Kidney (tissue), 14 donors: ENCODE data around the gene C9orf43. TPM values are rescaled to one million over a fixed set of nuclear protein-coding genes. Genes with fewer than 3 reads are reported as not detected.
"Not testable (repeated sequence)": the region's sequence is repeated elsewhere in the genome, so short reads cannot be mapped to it uniquely, and the experiment has no call there.

Source experiments
- DNase-seq, 5 donors: peaks; one replicate each; pipeline ENCODE4 v3.0.0-alpha.2; 2013 to 2020
- FAIRE-seq: peaks from 2 replicates; lab custom pipeline; 2012; peaks lifted over from hg19 to GRCh38; lab: Jason Lieb, UNC
- H3K27ac ChIP-seq, 2 donors: one replicate each; pipeline ENCODE4 v1.7.0; 2013; ENCODE audit warnings: low read depth in 2 of 2, low read length in 2 of 2, inconsistent platforms in 1 of 2
- H3K27me3 ChIP-seq: one replicate; pipeline ENCODE4 v1.7.1; 2013; ENCODE audit warnings: low read length, inconsistent platforms; ENCODE audit not compliant: control insufficient read depth, insufficient read depth
- H3K36me3 ChIP-seq, 3 donors: one replicate each; pipeline versions ENCODE4 v1.7.0 to v1.7.1; 2013; ENCODE audit warnings: low read length in 3 of 3, control low read depth in 1 of 3, inconsistent platforms in 1 of 3; ENCODE audit not compliant: insufficient read depth in 3 of 3, control insufficient read depth in 2 of 3
- H3K4me1 ChIP-seq, 3 donors: one replicate each; pipeline versions ENCODE4 v1.7.0 to v1.7.1; 2013; ENCODE audit warnings: low read length in 3 of 3, inconsistent platforms in 1 of 3, low read depth in 1 of 3; ENCODE audit not compliant: control insufficient read depth in 2 of 3, insufficient read depth in 2 of 3
- H3K4me3 ChIP-seq, 3 donors: one replicate each; pipeline versions ENCODE4 v1.7.0 to v1.8.1; 2013; ENCODE audit warnings: low read length in 3 of 3, control low read depth in 1 of 3, inconsistent platforms in 1 of 3
- H3K9ac ChIP-seq, 3 donors: one replicate each; pipeline versions ENCODE4 v1.7.0 to v1.7.1; 2013; ENCODE audit warnings: low read length in 3 of 3, control low read depth in 1 of 3, inconsistent platforms in 1 of 3
- H3K9me3 ChIP-seq, 3 donors: one replicate each; pipeline versions ENCODE4 v1.7.0 to v1.7.1; 2013; ENCODE audit warnings: low read length in 3 of 3, control low read depth in 1 of 3, inconsistent platforms in 1 of 3; ENCODE audit not compliant: control insufficient read depth in 2 of 3, insufficient read depth in 1 of 3
- CTCF ChIP-seq: IDR thresholded peaks from 3 replicates; pipeline ENCODE4 v1.5.1; 2012; ENCODE audit warnings: mild to moderate bottlenecking, moderate library complexity, borderline replicate concordance; ENCODE audit not compliant: insufficient read depth; ENCODE audit errors: extremely low read depth
- intact Hi-C: fragments of 100-400 bp; cut with DNase I; formaldehyde crosslinking; loops from one replicate; pipeline ENCODE4 v1.11.1; 2022
- polyA plus RNA-seq: library from polyadenylated mRNA; stranded (reverse); fragments of 350-450 nt; fragmentation: Illumina TruSeq; extraction: RNeasy Lipid Tissue Mini Kit (QIAGEN cat#74804); gene quantifications from one replicate; pipeline ENCODE4 v1.2.3, GENCODE V29; 2014; ENCODE audit warnings: low read depth, low replicate concordance; ENCODE audit not compliant: insufficient read depth
- total RNA-seq: library from RNA; stranded (reverse); fragmentation: NEBNext Ultra II Directional; extraction: Animal tissue kit (Norgen Biotek cat#: 25700); gene quantifications from one replicate; pipeline ENCODE4 v1.2.1, GENCODE V29; 2021
- donor health status: control.
- donor health status: control.
- donor health status: control.
- donor health status: control.
- donor health status: control.
- donor health status: DM: yes; HTN: yes; CAD: no.
- donor health status: Normal renal cell carcinoma (clear cell type).

C9orf43 gene
- total and polyA plus RNA-seq, 2 donors from 2014 or later = 0.50 to 0.80 TPM

GRCh38 chr9:113379829-113380210 is 30.7 kb upstream of the C9orf43 start:
- H3K27me3 ChIP-seq, intact Hi-C loops, H3K9me3 ChIP-seq, DNase-seq, H3K4me3 ChIP-seq, H3K9ac ChIP-seq, FAIRE-seq, H3K36me3 ChIP-seq, H3K4me1 ChIP-seq: not testable (repeated sequence)
- peak overlapping the region in 1 of 2 donors; percentile 32 for H3K27ac ChIP-seq

- FAIRE-seq (no peak), DNase-seq (no peak)
- Histone ChIP-seq H3K4me3 (no peak overlapping the region), H3K9me3 (no peaks in the 10 kb centered on the region), H3K36me3 (no peaks in the 10 kb centered on the region), H3K4me1 (peaks cover 0 to 6% (median 6%) of the 10 kb centered on the region in 3 donors), H3K27me3 (no peaks in the 10 kb centered on the region), H3K27ac (peak overlapping the region in 1 of 2 donors; percentile 49), H3K9ac (peak overlapping the region in 1 of 3 donors; percentile 46)
- no peak for TF ChIP-seq CTCF
- intact Hi-C loops = no loop called here
Observed at GRCh38 chr9:113380869-113381378, 29.6 kb upstream of the C9orf43 start.

- H3K4me1 ChIP-seq, H3K27me3 ChIP-seq, H3K9ac ChIP-seq, H3K9me3 ChIP-seq, FAIRE-seq, H3K36me3 ChIP-seq, H3K4me3 ChIP-seq, intact Hi-C loops, DNase-seq: not testable (repeated sequence)
- peak overlapping the region; percentile 23 to 71 for H3K27ac ChIP-seq
Observed at GRCh38 chr9:113381441-113381840, 29.1 kb upstream of the C9orf43 start.

- Histone ChIP-seq H3K4me1 (peaks cover 0 to 12% (median 9%) of the 10 kb centered on the region in 3 donors), H3K9ac (peak overlapping the region in 1 of 3 donors; percentile 43), H3K27ac (peak overlapping the region; percentile 65 to 76), H3K9me3 (no peaks in the 10 kb centered on the region), H3K4me3 (no peak overlapping the region), H3K27me3 (no peaks in the 10 kb centered on the region), H3K36me3 (no peaks in the 10 kb centered on the region)
- DNase-seq (peak in 3 of 5 donors; percentile 64 to 88 (median 77)), FAIRE-seq (no peak)
- TF ChIP-seq CTCF = no peak
- intact Hi-C loops = no loop called here
Observed at GRCh38 chr9:113381909-113382411, 28.6 kb upstream of the C9orf43 start.
